A673 (cell line): ENCODE measurements around the gene FAHD1.

ENCODE experiments used
- CTCF ChIP-seq: fragments of 300-800, 200-600 bp; sonication (generic); conservative IDR thresholded peaks from 2 replicates; pipeline ENCODE4 v1.5.1; 2017; ENCODE audit warnings: low read depth, mild to moderate bottlenecking, antibody characterized with exemption, low read length, moderate library complexity, mixed read lengths
- EZH2 ChIP-seq: fragments of 200-600 bp; sonication (generic); IDR thresholded peaks from 2 replicates; pipeline ENCODE4 v1.6.1; 2017; ENCODE audit warnings: borderline replicate concordance, low read depth, mild to moderate bottlenecking, mixed read lengths, antibody characterized with exemption, low read length; ENCODE audit not compliant: poor library complexity, severe bottlenecking

- no peak for TF ChIP-seq CTCF
- no peak for TF ChIP-seq EZH2
Observed at GRCh38 chr16:1809281-1809801, 17.7 kb upstream of the FAHD1 start.
